Parathyroid adenoma (tissue), 2 donors: ENCODE measurements around the gene SOX2.

Source experiments
- H2AFZ ChIP-seq: fragments of 300-600 bp; sonication (generic); one replicate; pipeline ENCODE4 v1.7.0; 2017; ENCODE audit warnings: antibody characterized with exemption, mild to moderate bottlenecking
- H3K27ac ChIP-seq: fragments of 300-600 bp; sonication (generic); one replicate; pipeline ENCODE4 v1.7.0; 2017
- H3K27me3 ChIP-seq: fragments of 300-600 bp; sonication (generic); one replicate; pipeline ENCODE4 v1.7.0; 2017; ENCODE audit warnings: low read length; ENCODE audit not compliant: control insufficient read depth, insufficient read depth
- H3K36me3 ChIP-seq: fragments of 300-600 bp; sonication (generic); one replicate; pipeline ENCODE4 v1.7.0; 2017; ENCODE audit warnings: low read length; ENCODE audit not compliant: control insufficient read depth, insufficient read depth
- H3K4me1 ChIP-seq: fragments of 300-600 bp; sonication (generic); one replicate; pipeline ENCODE4 v1.7.0; 2017; ENCODE audit warnings: control low read depth
- H3K4me2 ChIP-seq: fragments of 300-600 bp; sonication (generic); one replicate; pipeline ENCODE4 v1.7.0; 2017; ENCODE audit warnings: low read length
- H3K4me3 ChIP-seq: fragments of 300-600 bp; sonication (generic); one replicate; pipeline ENCODE4 v1.7.0; 2017; ENCODE audit warnings: low read depth, low read length
- H3K79me2 ChIP-seq: fragments of 300-600 bp; sonication (generic); one replicate; pipeline ENCODE4 v1.7.0; 2017; ENCODE audit warnings: control low read depth
- H3K9ac ChIP-seq: fragments of 300-600 bp; sonication (generic); one replicate; pipeline ENCODE4 v1.7.0; 2017; ENCODE audit warnings: mild to moderate bottlenecking
- H3K9me3 ChIP-seq: fragments of 300-600 bp; sonication (generic); one replicate; pipeline ENCODE4 v1.7.0; 2017; ENCODE audit warnings: low read length; ENCODE audit not compliant: control insufficient read depth
- TF ChIP-seq, protein P1 (sequence below): fragments of 300-600 bp; sonication (generic); IDR thresholded peaks from one replicate; pipeline ENCODE4 v1.7.0; 2017; ENCODE audit warnings: antibody characterized with exemption, mild to moderate bottlenecking
- donor health status: primary hyperparathyroidism.

SOX2 gene

DNA sequence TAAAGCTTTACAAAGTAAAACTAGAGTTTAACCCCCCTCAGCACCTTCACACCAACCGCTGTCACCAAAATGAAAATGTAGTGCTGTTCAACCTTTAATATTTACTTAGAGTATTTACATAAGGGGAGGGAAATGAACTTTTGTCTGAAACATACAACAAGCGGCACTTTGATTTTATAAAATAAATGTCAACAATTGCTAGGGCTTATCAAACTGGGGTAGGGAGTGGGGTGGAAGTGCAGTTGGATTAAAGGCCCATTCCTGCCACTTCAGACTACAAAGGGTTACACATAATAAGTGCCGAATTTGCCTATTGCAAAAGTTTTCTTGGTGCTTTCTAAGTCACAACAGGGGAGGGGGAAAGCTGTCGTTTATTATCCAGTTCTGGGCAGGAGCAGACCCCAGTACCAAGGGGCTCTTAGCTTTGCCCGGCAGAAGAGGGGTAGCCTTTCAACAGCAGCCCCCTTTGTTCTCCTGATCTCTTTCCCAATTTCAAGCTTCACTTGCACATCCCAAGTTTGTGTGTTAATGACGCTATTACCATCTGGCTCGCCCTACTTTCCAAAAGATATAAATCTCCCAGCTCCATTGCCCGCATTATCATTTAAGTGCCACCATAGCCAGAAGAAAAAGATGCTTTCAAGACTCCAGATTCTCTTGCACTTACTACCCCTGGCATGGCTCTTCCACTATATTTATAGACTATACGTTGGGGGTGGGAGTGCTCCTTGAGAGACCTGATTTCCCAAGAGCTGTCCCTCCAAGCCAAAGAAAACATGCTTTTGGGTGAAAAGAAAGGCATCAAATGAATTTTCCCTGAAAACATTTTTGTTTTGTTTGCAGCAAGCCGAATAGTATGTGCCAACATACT lies 17.0 kb downstream of the SOX2 start:
- H3K9me3 ChIP-seq = no peaks in the 10 kb centered on the region
- peaks cover 20% of the 10 kb centered on the region for H3K27me3 ChIP-seq
- H3K9ac ChIP-seq = no peak overlapping the region
- H2AFZ ChIP-seq = no peak overlapping the region
- no peaks in the 10 kb centered on the region for H3K79me2 ChIP-seq
- no peaks in the 10 kb centered on the region for H3K4me1 ChIP-seq
- TF ChIP-seq, protein P1, sequence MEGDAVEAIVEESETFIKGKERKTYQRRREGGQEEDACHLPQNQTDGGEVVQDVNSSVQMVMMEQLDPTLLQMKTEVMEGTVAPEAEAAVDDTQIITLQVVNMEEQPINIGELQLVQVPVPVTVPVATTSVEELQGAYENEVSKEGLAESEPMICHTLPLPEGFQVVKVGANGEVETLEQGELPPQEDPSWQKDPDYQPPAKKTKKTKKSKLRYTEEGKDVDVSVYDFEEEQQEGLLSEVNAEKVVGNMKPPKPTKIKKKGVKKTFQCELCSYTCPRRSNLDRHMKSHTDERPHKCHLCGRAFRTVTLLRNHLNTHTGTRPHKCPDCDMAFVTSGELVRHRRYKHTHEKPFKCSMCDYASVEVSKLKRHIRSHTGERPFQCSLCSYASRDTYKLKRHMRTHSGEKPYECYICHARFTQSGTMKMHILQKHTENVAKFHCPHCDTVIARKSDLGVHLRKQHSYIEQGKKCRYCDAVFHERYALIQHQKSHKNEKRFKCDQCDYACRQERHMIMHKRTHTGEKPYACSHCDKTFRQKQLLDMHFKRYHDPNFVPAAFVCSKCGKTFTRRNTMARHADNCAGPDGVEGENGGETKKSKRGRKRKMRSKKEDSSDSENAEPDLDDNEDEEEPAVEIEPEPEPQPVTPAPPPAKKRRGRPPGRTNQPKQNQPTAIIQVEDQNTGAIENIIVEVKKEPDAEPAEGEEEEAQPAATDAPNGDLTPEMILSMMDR = no peak
- H3K4me2 ChIP-seq = no peak overlapping the region
- H3K4me3 ChIP-seq = no peak overlapping the region
- H3K36me3 ChIP-seq = no peaks in the 10 kb centered on the region
- H3K27ac ChIP-seq = no peak overlapping the region

DNA sequence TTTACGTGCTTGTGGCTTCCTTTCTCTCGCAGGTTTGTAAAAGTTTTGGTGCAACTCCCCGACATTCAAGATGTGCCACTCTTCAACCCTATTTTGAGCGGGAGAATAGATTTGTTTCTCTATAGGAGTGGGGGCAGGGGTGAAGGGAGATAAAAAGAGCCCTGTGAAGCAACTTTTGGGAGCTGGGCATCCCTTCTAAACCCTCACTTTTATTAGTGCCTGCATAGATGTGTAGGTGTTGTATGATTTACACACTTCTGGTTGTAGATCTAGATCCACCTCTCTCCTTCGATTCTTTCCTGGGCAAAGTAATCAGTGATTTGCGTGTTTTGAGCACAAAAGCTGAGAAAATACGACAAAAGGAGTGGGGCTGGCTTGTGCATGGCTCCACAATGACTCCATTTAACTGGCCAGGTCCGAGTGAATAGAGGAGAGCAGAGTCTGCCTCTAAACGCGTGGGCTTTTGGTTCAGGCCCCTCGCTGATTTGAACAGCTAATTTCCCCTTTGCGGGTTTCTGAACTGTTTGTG lies 17.7 kb downstream of the SOX2 start:
- TF ChIP-seq, protein P1 = no peak
- H3K4me3 ChIP-seq = no peak overlapping the region
- no peaks in the 10 kb centered on the region for H3K4me1 ChIP-seq
- no peak overlapping the region for H3K9ac ChIP-seq
- H2AFZ ChIP-seq = no peak overlapping the region
- H3K79me2 ChIP-seq = no peaks in the 10 kb centered on the region
- no peaks in the 10 kb centered on the region for H3K9me3 ChIP-seq
- no peak overlapping the region for H3K27ac ChIP-seq
- H3K4me2 ChIP-seq = no peak overlapping the region
- H3K36me3 ChIP-seq = no peaks in the 10 kb centered on the region
- peaks cover 20% of the 10 kb centered on the region for H3K27me3 ChIP-seq

DNA sequence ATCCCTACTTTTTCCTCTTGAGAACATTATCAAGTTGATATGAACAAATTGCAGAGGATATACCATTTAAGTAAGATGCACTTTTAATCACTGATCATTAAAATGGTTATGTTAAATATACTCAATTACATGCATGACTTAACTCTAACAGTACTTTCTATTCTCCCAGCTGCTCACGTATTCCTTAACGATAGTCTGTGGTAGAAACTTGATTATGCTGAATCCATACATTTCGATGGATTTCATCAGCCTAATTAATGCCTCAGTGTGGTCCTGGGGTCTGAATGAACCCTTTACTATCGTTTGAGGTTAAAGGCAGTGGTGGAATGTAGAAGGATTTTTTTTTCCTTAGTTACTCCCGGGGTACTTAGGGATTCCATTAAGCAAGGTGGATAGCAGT lies 18.6 kb downstream of the SOX2 start:
- Histone ChIP-seq H3K27me3 (peaks cover 20% of the 10 kb centered on the region), H3K9ac (no peak overlapping the region), H3K4me3 (no peak overlapping the region), H3K79me2 (no peaks in the 10 kb centered on the region), H2AFZ (no peak overlapping the region), H3K27ac (no peak overlapping the region), H3K4me1 (no peaks in the 10 kb centered on the region), H3K36me3 (no peaks in the 10 kb centered on the region), H3K9me3 (no peaks in the 10 kb centered on the region), H3K4me2 (no peak overlapping the region)
- TF ChIP-seq, protein P1 = no peak

DNA sequence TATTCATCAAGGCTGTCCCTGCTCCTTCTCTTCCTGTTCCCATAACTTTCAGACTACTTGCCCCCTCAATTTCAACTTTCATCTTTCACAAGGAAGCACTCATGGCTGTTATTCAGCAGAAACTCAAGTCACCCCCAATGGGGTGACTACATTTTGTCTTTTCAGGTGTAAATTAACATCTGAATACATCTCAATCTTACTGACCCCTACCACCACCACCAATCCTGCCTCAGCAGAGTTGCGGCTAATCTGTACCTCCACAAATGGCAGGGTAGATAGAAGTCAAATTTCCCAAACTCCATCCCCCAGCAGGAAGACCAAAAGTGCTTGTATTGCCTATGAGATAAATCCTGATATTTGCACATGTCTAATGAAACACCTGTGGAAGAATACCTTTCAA lies 19.2 kb downstream of the SOX2 start:
- Histone ChIP-seq H3K27me3 (peaks cover 20% of the 10 kb centered on the region), H3K27ac (no peak overlapping the region)
- TF ChIP-seq, protein P1 = no peak

More for the DNA sequence above, 19.2 kb downstream of the SOX2 start:
- no peaks in the 10 kb centered on the region for H3K79me2 ChIP-seq
- H3K9ac ChIP-seq = no peak overlapping the region
- no peaks in the 10 kb centered on the region for H3K9me3 ChIP-seq
- no peak overlapping the region for H2AFZ ChIP-seq
- no peak overlapping the region for H3K4me2 ChIP-seq
- no peaks in the 10 kb centered on the region for H3K36me3 ChIP-seq
- no peak overlapping the region for H3K4me3 ChIP-seq
- H3K4me1 ChIP-seq = no peaks in the 10 kb centered on the region
